Measurements from ENCODE around the gene OVAAL.

Gene OVAAL

GRCh38 chr1:180598333-180598974 lies 39.7 kb downstream of the OVAAL start:
- no peak for ATAC-seq
- H3K9me3 Mint-ChIP-seq: no peaks in the 10 kb centered on the region
- no peaks in the 10 kb centered on the region for H3K36me3 Mint-ChIP-seq (ENCODE audit: low read depth)
- no peak for DNase-seq
- H3K4me1 Mint-ChIP-seq: no peaks in the 10 kb centered on the region
- no peak overlapping the region for H3K4me3 Mint-ChIP-seq
- H3K27ac Mint-ChIP-seq: no peak overlapping the region
- H3K27me3 Mint-ChIP-seq: peaks cover 4% of the 10 kb centered on the region

GRCh38 chr1:180600343-180600742 lies 41.6 kb downstream of the OVAAL start:
- no peak for DNase-seq

GRCh38 chr1:180601512-180601911 lies 42.7 kb downstream of the OVAAL start:
- no peak overlapping the region for H3K4me3 Mint-ChIP-seq
- no peaks in the 10 kb centered on the region for H3K9me3 Mint-ChIP-seq
- DNase-seq (no peak), ATAC-seq (no peak)
- no peaks in the 10 kb centered on the region for H3K36me3 Mint-ChIP-seq (ENCODE audit: low read depth)
- no peaks in the 10 kb centered on the region for H3K27me3 Mint-ChIP-seq
- no peaks in the 10 kb centered on the region for H3K4me1 Mint-ChIP-seq
- no peak overlapping the region for H3K27ac Mint-ChIP-seq

More at GRCh38 chr1:180600343-180600742, 41.6 kb downstream of the OVAAL start:
- H3K36me3 Mint-ChIP-seq (ENCODE audit: low read depth): no peaks in the 10 kb centered on the region
- peaks cover 2% of the 10 kb centered on the region for H3K27me3 Mint-ChIP-seq
- no peak for ATAC-seq
- no peaks in the 10 kb centered on the region for H3K4me1 Mint-ChIP-seq
- no peak overlapping the region for H3K4me3 Mint-ChIP-seq
- no peak overlapping the region for H3K27ac Mint-ChIP-seq
- no peaks in the 10 kb centered on the region for H3K9me3 Mint-ChIP-seq

- H3K36me3 Mint-ChIP-seq (ENCODE audit: low read depth): no peaks in the 10 kb centered on the region
- ATAC-seq: no peak
- no peak for DNase-seq
- no peak overlapping the region for H3K27ac Mint-ChIP-seq
- no peak overlapping the region for H3K4me3 Mint-ChIP-seq
- H3K27me3 Mint-ChIP-seq: no peaks in the 10 kb centered on the region
- H3K9me3 Mint-ChIP-seq: no peaks in the 10 kb centered on the region
- no peaks in the 10 kb centered on the region for H3K4me1 Mint-ChIP-seq
Measured at GRCh38 chr1:180603223-180603849, 44.6 kb downstream of the OVAAL start.

- H3K36me3 Mint-ChIP-seq (ENCODE audit: low read depth): no peaks in the 10 kb centered on the region
- ATAC-seq (no peak), DNase-seq (no peak)
- no peak overlapping the region for H3K27ac Mint-ChIP-seq
- no peak overlapping the region for H3K4me3 Mint-ChIP-seq
- no peaks in the 10 kb centered on the region for H3K4me1 Mint-ChIP-seq
- no peaks in the 10 kb centered on the region for H3K27me3 Mint-ChIP-seq
- H3K9me3 Mint-ChIP-seq: no peaks in the 10 kb centered on the region
Measured at GRCh38 chr1:180603850-180604226, 45.1 kb downstream of the OVAAL start.

GRCh38 chr1:180606155-180606554 lies 47.4 kb downstream of the OVAAL start:
- H3K36me3 Mint-ChIP-seq (ENCODE audit: low read depth): no peaks in the 10 kb centered on the region
- H3K4me1 Mint-ChIP-seq: peaks cover 1% of the 10 kb centered on the region
- H3K27ac Mint-ChIP-seq: no peak overlapping the region
- H3K4me3 Mint-ChIP-seq: no peak overlapping the region
- DNase-seq (no peak), ATAC-seq (no peak)
- no peaks in the 10 kb centered on the region for H3K9me3 Mint-ChIP-seq
- no peaks in the 10 kb centered on the region for H3K27me3 Mint-ChIP-seq

- Mint-ChIP-seq H3K4me3 (no peak overlapping the region), H3K4me1 (peaks cover 5% of the 10 kb centered on the region), H3K27me3 (no peaks in the 10 kb centered on the region), H3K9me3 (no peaks in the 10 kb centered on the region), H3K36me3 (ENCODE audit: low read depth) (no peaks in the 10 kb centered on the region), H3K27ac (no peak overlapping the region)
- DNase-seq (no peak), ATAC-seq (no peak)
Measured at GRCh38 chr1:180609643-180610555, 51.1 kb downstream of the OVAAL start.

GRCh38 chr1:180610556-180611015 lies 51.8 kb downstream of the OVAAL start:
- H3K36me3 Mint-ChIP-seq (ENCODE audit: low read depth): no peaks in the 10 kb centered on the region
- H3K9me3 Mint-ChIP-seq: no peaks in the 10 kb centered on the region
- H3K27me3 Mint-ChIP-seq: no peaks in the 10 kb centered on the region
- H3K27ac Mint-ChIP-seq: no peak overlapping the region
- DNase-seq: no peak
- H3K4me3 Mint-ChIP-seq: no peak overlapping the region
- peaks cover 5% of the 10 kb centered on the region for H3K4me1 Mint-ChIP-seq
- ATAC-seq: no peak

- ATAC-seq (no peak), DNase-seq (no peak)
- H3K4me3 Mint-ChIP-seq: no peak overlapping the region
- H3K27me3 Mint-ChIP-seq: no peaks in the 10 kb centered on the region
- H3K27ac Mint-ChIP-seq: no peak overlapping the region
- H3K9me3 Mint-ChIP-seq: no peaks in the 10 kb centered on the region
- no peaks in the 10 kb centered on the region for H3K36me3 Mint-ChIP-seq (ENCODE audit: low read depth)
- H3K4me1 Mint-ChIP-seq: peaks cover 5% of the 10 kb centered on the region
Measured at GRCh38 chr1:180611016-180611930, 52.5 kb downstream of the OVAAL start.

- no peak for DNase-seq
- Mint-ChIP-seq H3K27me3 (no peaks in the 10 kb centered on the region), H3K9me3 (no peaks in the 10 kb centered on the region), H3K36me3 (ENCODE audit: low read depth) (no peaks in the 10 kb centered on the region), H3K4me3 (no peak overlapping the region), H3K4me1 (peaks cover 5% of the 10 kb centered on the region), H3K27ac (no peak overlapping the region)
- no peak for ATAC-seq
Measured at GRCh38 chr1:180612632-180613031, 53.9 kb downstream of the OVAAL start.

GRCh38 chr1:180614730-180615129 lies 56.0 kb downstream of the OVAAL start:
- Mint-ChIP-seq H3K9me3 (no peaks in the 10 kb centered on the region), H3K27ac (no peak overlapping the region), H3K27me3 (no peaks in the 10 kb centered on the region), H3K4me3 (no peak overlapping the region), H3K36me3 (ENCODE audit: low read depth) (no peaks in the 10 kb centered on the region), H3K4me1 (peaks cover 5% of the 10 kb centered on the region)
- no peak for ATAC-seq
- no peak for DNase-seq

GRCh38 chr1:180615493-180616290 lies 56.9 kb downstream of the OVAAL start:
- H3K27ac Mint-ChIP-seq: no peak overlapping the region
- no peaks in the 10 kb centered on the region for H3K9me3 Mint-ChIP-seq
- H3K4me3 Mint-ChIP-seq: no peak overlapping the region
- peaks cover 5% of the 10 kb centered on the region for H3K4me1 Mint-ChIP-seq
- no peaks in the 10 kb centered on the region for H3K36me3 Mint-ChIP-seq (ENCODE audit: low read depth)
- no peaks in the 10 kb centered on the region for H3K27me3 Mint-ChIP-seq
- ATAC-seq (no peak), DNase-seq (no peak)
